ENCODE measurements around the gene WNK1. TPM values are rescaled to one million over a fixed set of nuclear protein-coding genes. Genes with fewer than 3 reads are reported as not detected.
"Not testable (repeated sequence)": the region's sequence is repeated elsewhere in the genome, so short reads cannot be mapped to it uniquely, and the experiment has no call there.

WNK1 gene
- total RNA-seq, 1 donor from 2014 or later: 97.7 TPM

DNA sequence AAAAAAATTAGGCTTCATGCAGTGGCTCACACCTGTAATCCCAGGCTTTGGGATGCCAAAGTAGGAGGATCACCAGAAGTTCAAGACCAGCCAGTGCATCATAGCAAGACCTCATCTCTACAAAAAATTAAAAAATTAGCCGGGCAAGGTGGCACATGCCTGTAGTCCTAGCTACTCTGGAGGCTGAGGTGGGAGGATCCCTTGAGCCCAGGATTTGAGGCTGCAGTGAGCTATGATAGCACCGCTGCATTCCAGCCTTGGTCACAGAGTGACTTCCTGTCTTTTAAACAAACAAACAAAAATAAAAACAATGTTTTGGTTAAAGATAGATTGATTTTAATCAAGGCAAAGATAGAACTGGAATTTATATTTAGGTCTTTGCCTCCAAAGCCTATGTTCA, 60.6 kb downstream of the WNK1 start:
- no peak for DNase-seq (ENCODE audit: low read depth in 2 of 2)

DNA sequence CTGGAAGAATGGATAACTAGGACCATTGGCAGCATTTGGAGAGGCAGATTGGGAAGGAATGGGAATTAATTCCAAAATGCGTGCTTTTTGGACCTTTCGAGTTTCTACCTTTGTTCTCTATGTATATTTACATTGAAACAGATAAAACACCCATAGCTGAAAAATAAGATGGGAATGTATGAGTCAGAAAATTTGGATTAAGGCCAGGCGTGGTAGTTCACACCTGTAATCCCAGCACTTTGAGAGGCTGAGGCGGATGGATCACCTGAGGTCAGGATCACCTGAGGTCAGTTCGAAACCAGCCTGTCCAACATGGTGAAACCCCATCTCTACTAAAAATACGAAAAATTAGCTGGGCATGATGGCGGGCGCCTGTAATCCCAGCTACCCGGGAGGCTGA, 65.1 kb downstream of the WNK1 start:
- DNase-seq (ENCODE audit: low read depth in 2 of 2): not testable (repeated sequence)

DNA sequence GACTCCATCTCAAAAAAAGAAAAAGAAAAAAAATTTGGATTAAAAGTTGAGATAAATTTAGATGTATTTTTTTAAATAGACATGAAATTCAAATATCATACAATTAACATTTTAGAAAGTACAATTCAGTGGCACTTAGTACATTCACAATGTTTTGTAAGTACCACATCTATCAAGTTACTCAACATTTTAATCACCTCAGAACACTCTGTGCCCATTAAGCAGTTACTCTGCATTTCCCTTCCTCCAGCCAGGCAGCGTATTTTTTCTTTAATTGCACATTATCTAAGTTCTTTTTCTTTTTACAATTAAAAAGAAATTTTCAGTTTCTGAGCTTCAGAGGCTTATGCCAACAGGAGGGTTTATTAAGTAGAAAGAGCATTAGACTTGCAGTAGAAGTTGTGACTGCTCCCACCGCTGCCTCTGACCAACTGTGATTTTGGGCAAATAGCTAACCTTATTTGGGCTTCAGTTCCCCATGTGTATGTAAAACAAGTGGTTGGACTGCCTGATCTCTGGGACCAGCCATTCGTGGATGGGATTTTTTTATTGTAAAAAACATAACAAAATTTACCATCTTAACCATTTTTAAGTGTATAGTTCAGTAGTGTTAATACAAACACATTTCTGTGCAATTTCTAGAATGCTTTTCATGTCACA, 65.7 kb downstream of the WNK1 start:
- DNase-seq (ENCODE audit: low read depth in 2 of 2): no peak

DNA sequence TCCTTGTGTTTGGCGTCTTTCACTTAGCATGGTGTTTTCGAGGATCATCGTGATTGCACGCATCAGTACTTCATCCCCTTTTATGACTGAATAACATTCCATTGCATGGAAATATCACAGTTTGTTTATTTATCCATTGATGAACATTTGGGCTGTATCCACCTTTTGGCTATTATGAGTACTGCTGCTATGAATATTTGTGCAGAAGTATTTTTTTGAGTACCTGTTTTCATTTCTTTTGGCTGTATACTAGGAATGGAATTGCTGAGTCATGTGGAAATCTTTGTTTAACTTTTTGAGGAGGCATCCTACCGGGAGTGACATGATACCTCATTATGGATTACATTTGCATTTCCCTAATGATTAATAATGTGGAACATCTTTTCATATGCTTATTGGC, 66.4 kb downstream of the WNK1 start:
- peak; percentile 23 to 47 for DNase-seq (ENCODE audit: low read depth in 2 of 2)

DNA sequence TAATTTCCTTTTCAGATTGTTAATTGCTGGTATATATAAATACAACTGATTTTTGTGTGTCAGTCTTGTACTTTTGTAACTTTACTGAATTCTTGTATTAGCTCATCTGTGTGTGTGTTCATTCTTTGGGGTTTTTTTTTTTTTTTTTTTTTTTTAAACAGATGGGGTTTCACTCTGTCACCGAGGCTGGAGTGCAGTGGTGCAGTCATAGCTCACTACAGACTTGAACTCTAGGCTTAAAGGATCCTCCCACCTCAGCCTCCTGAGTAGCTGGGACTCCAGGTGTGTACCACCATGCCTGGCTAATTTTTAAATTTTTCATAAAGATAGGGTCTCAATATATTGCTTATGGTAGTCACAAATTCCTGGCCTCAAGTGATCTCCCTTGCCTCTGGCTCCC, 68.0 kb downstream of the WNK1 start:
- DNase-seq (ENCODE audit: low read depth in 2 of 2): no peak

DNA sequence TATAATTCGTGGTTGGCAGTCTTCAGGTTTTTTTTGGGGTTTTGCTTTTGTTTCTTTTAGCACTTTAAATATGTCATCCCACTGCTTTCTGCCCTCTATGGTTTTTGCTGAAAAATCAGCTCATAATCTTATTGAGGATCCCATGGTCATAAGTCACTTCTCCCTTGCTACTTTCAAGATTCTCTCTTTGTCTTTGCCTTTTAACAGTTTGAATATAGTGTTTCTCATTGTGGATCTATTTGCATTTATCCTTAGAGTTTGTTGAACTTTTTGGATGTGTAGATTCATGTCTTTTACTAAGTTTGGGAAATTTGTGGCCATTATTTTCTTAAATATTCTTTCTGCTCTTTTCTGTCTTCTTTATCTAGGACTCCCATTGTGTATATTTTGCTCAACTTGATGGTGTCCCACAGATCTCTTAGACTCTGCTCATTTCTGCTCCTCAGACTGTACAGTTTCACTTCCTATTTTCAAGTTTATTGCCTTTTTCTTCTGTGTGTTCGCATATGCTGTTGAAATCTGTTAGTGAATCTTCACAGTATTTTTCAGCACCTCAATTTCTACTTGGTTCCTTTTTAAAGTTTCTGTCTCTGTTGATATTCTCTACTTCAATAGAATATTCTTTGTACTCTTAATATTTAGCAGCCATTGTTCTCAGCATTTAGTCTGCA, 70.8 kb downstream of the WNK1 start:
- DNase-seq (ENCODE audit: low read depth in 2 of 2): no peak

DNA sequence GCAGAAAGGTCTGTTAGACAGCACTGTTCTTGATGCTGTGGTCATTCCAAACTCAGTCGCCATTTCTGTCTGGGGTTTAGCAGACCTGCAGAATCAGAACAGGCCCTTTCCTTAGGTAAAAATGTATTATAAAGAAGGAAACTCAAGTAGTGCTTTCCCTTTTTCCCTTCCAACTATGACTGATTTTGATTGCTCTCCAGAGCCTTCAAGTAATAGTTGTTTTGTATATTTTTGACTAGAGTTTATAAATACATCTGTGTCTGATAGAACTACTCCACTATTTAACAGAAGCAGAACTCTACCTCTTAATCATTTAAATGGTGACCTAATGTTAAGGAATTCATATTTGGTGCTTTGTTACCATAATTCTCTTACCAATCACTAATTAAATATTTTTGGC, 74.0 kb downstream of the WNK1 start:
- DNase-seq (ENCODE audit: low read depth in 2 of 2): no peak

DNA sequence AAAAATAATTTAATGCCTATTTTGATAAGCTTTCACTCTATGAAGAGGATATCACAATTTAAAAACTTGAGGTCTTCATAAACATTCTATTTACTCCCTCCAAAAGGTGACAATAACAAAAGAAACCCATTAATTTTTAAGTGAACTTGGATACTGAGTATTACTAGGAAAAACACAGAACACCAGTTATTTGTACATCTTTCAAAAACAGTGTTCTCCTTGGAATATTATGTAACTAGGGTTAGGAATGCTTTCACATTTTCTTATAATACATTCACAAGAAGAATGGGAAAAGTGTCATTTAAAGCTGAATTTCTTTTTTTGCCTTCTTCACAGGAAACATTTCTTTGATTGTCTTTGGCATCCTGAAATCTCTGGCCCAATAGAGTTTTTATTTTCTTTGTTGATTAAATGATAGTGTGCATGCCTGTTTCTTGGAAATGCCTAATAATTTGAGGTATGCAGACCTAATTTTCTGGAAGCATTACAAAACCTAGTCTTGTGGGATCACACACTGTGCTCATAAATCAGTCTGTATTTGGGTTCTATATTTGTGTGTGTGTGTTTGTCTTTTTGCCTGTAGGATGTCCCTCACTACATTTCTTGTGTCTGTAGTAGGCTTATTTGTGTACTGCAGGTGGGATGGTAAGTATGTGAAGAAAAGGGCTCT, 76.5 kb downstream of the WNK1 start:
- no peak for DNase-seq (ENCODE audit: low read depth in 2 of 2)

DNA sequence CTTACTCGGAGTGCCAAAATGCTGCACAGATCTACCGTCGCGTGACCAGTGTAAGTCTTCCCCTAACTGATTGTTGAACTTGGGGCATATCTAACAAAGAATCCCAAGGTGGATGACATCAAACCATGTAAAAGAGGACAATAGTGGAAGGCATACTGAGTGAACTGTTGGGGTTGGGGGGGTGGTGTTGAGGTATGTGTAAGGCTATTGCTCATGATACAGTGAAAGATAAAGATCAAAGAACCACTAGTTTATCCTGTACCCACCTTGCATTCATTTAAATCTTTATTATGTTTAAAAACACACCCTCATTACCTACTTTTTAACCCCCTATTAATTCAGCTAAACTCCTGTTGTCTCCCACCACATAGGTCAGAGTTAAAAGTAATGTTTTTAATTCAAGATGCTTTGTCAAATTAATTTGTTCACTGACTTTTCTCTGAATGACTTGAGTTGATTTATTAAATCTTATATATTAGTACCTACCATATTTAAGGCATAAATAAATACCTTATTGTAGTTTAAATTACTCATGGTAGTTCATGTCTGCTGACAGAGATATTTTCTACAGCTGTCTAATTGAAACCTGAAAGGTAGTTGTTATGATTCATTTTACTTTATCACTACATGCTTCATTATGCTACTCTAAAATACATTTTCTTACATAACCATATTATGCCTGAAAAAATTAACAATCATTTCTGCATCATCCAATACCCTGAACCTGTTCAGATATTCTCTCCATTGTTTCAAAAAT, 77.9 kb downstream of the WNK1 start:
- no peak for DNase-seq (ENCODE audit: low read depth in 2 of 2)

DNA sequence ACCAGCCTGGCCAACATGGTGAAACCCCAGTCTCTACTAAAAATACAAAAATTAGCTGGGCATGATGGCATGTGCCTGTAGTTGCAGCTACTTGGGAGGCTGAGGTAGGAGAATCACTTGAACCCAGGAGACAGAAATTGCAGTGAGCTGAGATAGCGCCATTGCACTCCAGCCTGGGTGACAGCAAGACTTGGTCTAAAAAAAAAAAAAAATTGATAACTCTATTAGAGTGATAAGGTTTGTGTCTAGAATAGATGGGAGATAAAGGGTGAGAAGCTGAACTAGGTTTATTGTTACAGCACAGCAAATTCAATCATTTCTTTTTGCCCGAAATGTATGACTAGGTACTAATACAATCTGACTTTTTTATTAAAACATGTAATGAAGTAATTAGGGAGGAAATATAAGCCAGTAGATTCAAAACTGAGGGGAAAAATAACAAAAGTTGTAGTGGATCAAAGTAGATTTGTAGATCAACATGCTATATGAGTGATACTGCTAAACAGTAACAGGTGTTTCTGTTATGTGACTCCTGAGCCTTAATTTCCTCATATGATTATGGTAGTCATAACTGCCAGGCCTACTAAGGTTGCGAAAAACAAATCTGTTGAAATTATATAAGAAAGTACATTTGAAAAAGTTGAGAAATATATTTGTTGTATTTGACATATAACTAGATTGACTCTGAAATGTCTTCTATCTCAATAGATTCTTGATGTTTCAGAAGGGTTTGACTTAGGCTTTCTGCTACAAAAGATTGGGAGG, 83.6 kb downstream of the WNK1 start:
- DNase-seq (ENCODE audit: low read depth in 2 of 2): no peak

DNA sequence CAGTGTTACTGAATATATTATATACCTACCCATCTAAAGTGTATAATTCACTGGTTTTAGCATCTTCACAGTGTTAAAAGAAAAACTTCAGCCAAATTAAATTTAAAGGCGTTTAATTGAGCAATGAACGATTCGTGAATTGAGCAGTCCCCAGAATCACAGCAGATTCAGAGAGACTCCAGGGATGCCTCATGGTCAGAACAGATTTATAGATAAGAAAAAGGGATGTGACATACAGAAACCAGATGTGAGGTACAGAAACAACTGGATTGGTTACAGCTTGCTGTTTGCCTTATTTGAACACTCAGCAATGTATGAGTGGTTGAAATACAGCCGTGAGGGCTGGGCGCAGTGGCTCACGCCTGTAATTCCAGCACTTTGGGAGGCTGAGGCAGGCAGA, 84.6 kb downstream of the WNK1 start:
- no peak for DNase-seq (ENCODE audit: low read depth in 2 of 2)

DNA sequence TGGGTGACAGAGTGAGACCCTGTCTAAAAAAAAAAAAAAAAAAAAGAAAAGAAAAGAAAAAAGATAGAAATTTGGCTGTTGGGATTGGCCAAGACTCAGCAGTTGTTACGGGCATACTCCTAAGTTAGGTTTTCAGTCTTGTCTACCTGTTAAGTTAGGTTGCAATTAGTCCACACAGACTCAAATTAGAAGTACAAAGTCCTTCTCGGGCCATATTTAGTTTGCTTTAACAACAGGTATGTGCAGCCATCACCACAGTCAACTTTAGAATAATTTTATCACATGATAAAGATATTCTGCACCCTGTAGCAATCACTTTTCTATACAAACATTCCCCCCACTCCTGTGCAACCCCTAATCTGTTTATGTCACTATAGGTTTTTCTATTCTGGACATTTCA, 85.2 kb downstream of the WNK1 start:
- DNase-seq (ENCODE audit: low read depth in 2 of 2): no peak

DNA sequence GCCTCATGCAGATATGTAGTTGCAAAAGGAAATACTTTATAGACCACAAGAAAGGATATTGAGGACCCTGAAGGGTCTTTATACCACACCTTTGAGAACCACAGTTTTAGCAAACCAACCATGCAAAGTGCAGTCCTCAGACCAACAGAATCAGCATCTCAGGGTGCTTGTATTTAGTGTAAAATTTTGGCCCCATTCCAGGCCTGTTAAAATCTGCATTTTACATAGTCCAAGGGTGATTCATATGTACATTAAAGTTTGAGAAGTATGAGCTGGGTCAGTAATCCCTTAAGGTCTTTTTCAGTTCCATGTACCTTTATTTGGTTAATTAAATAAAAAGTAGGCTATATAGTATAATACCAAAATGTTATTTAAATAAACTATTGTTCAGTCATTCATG, 91.2 kb downstream of the WNK1 start:
- no peak for DNase-seq (ENCODE audit: low read depth in 2 of 2)

DNA sequence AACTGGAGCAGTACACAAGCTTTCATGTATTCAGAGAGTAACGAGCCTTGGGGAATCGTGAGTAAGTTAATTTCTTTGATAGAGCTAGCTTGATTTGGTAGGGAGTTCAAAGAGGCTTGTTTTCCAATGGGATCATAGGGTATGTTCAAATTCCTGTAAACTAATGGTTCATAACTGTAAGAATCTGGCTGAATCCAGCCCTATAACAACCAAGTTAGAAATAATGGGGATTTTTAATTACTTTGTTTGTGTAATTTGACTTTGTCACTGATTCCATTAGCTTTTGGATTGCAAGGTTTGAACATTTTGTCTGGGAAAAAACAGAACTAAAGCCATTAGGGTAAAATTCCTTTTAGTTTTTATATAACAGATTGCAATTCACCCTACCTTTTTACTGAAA, 94.0 kb downstream of the WNK1 start:
- DNase-seq (ENCODE audit: low read depth in 2 of 2): no peak

DNA sequence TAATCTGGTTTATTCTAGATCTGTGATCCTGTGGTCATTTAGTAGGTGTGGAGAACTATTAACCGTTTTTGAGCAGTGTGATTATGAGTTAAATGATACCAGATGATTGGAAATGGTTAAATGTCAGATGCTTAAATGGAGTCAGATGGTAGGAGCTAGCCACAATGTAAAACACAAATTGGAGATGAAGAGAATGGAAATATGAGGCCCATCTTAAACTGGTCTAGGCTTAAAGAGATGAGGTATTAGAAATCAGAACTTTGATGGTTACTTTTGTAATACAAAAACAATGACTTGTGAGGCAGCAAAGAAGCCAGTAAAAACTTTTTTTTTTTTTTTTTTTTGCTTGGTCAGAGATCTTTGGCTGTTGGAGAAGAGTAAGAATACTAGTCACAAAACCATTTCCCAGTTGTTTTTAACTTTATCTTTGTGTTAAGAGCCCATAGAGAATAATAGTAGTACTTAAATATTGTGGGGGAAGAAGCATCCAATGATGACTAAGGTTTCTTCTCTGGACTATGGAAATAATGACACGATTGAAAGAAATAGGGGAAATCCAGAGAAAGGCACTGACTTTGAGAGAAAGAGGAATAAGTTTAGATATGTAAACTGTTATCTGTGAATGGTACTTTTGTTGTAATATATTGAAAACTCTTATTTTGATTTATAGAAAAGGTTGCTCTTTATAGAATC, 95.9 kb downstream of the WNK1 start:
- DNase-seq (ENCODE audit: low read depth in 2 of 2): peak in 1 of 2 donors; percentile 16

DNA sequence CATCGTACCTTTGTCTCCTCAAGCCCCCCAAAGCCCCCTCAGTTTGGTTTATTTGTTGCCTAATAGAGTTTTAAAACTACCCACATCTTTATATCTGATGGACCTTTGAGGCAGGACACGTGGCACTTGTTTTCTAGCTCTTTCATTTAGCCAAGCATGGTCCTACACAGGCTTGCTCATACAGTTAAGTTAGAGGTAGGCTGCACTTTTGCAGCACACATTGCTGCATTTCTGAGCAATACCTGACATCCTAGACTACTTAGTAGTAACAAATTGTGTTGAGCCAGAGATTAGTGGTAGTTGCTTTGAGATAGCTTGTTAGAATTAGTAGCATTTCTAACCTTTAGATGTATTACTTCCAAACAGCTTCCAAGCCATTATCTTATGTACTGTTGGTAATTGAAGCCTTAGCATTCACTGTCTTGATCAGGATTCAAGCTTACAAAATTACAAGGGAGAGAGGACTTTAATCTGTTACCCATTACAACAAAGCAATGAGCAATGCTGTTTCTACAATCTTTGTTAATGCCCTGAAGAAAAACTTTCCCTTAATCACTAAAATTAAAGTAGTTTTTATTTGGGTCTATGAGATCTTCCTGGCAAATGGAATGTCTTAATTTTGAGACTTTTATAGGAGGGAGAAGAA, 96.6 kb downstream of the WNK1 start:
- no peak for DNase-seq (ENCODE audit: low read depth in 2 of 2)

DNA sequence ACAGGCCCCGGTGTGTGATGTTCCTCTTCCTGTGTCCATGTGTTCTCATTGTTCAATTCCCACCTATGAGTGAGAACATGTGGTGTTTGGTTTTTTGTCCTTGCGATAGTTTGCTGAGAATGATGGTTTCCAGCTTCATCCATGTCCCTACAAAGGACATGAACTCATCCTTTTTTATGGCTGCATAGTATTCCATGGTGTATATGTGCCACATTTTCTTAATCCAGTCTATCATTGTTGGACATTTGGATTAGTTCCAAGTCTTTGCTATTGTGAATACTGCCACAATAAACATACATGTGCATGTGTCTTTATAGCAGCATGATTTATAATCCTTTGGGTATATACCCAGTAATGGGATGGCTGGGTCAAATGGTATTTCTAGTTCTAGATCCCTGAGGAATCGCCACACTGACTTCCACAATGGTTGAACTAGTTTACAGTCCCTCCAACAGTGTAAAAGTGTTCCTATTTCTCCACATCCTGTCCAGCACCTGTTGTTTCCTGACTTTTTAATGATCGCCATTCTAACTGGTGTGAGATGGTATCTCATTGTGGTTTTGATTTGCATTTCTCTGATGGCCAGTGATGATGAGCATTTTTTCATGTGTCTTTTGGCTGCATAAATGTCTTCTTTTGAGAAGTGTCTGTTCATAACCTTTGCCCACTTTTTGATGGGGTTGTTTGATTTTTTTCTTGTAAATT, 97.5 kb downstream of the WNK1 start:
- DNase-seq (ENCODE audit: low read depth in 2 of 2): not testable (repeated sequence)

DNA sequence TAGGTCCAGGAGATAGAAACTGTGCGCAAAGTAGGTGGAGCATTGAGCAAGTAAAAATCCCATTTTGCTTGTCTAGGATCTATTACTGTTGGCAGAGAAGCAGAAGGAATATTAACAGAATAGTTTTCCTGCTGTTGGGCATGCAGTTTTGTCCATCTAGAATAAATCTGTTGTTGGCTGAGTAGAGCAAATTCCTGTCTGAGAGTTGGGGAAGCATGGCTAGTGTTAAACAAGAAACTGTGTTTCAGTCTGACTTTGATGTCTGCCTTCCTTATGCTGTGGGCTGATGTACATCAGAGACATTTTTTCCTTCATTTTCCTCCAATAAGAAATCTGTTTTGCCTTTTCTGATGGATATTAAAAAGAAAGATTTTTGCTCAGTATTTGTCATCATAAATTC, 99.0 kb downstream of the WNK1 start:
- DNase-seq (ENCODE audit: low read depth in 2 of 2): no peak

DNA sequence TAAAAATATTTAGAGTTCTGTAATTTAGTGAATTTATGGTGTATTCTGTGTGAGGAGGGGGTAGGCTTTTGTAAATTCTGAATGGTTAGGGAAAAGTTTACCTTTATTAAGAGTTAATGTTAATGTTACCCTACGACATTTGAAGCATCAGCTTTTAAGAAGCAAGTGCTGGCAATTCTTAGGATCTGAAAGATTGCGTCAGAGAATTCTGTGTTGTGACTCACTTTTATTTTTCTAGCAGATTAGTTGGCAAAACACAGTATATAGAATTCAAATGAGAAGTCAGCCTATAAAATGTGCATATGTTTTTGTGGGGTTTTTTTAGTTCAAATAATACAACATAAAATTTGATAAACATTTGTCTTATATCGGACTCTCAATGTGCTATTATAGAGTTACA, 99.5 kb downstream of the WNK1 start:
- DNase-seq (ENCODE audit: low read depth in 2 of 2): peak in 1 of 2 donors; percentile 55

DNA sequence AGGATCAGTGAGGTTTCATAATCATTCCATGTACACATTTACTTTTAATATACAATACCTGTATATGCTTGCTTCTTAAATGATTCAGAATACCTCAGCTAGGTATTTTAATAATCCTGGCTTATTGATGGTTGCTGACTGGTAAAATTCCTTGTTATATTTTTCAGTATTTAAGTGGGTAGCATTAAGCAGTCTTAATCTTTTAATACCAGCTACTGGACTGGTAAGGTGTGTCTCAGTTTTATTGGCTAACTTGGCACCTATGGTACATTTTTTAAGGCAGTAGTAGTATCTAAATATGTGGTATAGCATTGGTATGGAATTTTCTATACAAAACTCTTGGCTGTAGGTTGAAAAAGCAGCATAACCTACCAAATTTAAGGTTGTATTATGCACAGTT, 100.5 kb downstream of the WNK1 start:
- no peak for DNase-seq (ENCODE audit: low read depth in 2 of 2)

All from dermis microvascular lymphatic vessel endothelial cell (primary cell).